KMS-11 (cell line): ENCODE results near the gene DUSP8.

Experiments
- H2AFZ ChIP-seq: fragments of 200-600 bp; sonication (generic); 2 replicates; pipeline ENCODE4 v1.6.1; 2016; ENCODE audit warnings: antibody characterized with exemption, mixed run types, low read depth
- H3K27ac ChIP-seq: fragments of 200-600 bp; sonication (generic); 2 replicates; pipeline ENCODE4 v1.6.1; 2016; ENCODE audit warnings: mild to moderate bottlenecking, mixed run types
- H3K27me3 ChIP-seq: fragments of 200-600 bp; sonication (generic); 2 replicates; pipeline ENCODE4 v1.6.1; 2017; ENCODE audit warnings: mild to moderate bottlenecking, low read depth, mixed run types, moderate library complexity; ENCODE audit not compliant: insufficient read depth
- H3K36me3 ChIP-seq: fragments of 200-600 bp; sonication (generic); 2 replicates; pipeline ENCODE4 v1.6.1; 2017; ENCODE audit warnings: mild to moderate bottlenecking, mixed run types; ENCODE audit not compliant: insufficient read depth
- H3K4me1 ChIP-seq: fragments of 200-600 bp; sonication (generic); 2 replicates; pipeline ENCODE4 v1.6.1; 2016; ENCODE audit warnings: mild to moderate bottlenecking, low read depth, mixed run types; ENCODE audit not compliant: poor library complexity, severe bottlenecking
- H3K4me2 ChIP-seq: fragments of 200-600 bp; sonication (generic); 2 replicates; pipeline ENCODE4 v1.7.0; 2016; ENCODE audit warnings: mild to moderate bottlenecking, mixed run types
- H3K4me3 ChIP-seq: fragments of 200-600 bp; sonication (generic); IDR thresholded peaks from 2 replicates; pipeline ENCODE4 v1.6.1; 2017; ENCODE audit warnings: low read depth, low read length, mixed read lengths; ENCODE audit not compliant: insufficient read depth
- H3K79me2 ChIP-seq: fragments of 200-600 bp; sonication (generic); 2 replicates; pipeline ENCODE4 v1.6.1; 2016; ENCODE audit warnings: low read depth, mixed run types; ENCODE audit not compliant: insufficient read depth
- H3K9ac ChIP-seq: fragments of 200-600 bp; sonication (generic); 2 replicates; pipeline ENCODE4 v1.6.1; 2016; ENCODE audit warnings: mild to moderate bottlenecking, mixed run types
- H4K20me1 ChIP-seq: fragments of 200-600 bp; sonication (generic); 2 replicates; pipeline ENCODE4 v1.6.1; 2016; ENCODE audit warnings: mild to moderate bottlenecking, mixed run types; ENCODE audit not compliant: insufficient read depth
- TF ChIP-seq, protein P1 (sequence below): fragments of 200-600 bp; sonication (generic); conservative IDR thresholded peaks from 2 replicates; pipeline ENCODE4 v1.6.1; 2017; ENCODE audit warnings: low read depth, mild to moderate bottlenecking, antibody characterized with exemption, low read length, moderate library complexity, mixed read lengths

The DUSP8 gene

DNA sequence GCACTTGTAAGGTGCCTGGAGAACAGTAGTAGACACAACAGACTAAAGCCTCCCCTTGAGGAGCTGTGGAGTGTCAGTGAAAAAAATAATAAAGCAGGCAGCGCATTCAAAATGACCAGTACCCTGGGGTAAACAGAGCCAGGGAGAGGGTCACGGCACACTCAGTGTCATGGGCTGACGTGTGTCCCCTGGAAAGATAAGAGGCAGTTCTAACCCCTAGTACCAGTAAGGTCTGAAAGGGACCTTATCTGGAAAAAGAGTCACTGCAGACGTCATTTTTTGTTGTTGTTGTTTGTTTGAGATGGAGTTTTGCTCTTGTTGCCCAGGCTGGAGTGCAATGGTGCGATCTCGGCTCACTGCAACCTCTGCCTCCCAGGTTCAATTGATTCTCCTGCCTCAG lies 32.0 kb downstream of the DUSP8 start:
- Histone ChIP-seq H3K36me3 (no peaks in the 10 kb centered on the region), H3K4me2 (no peak overlapping the region), H3K27ac (no peak overlapping the region), H3K79me2 (no peaks in the 10 kb centered on the region; the same call in 1 of the 2 replicates), H4K20me1 (no peaks in the 10 kb centered on the region), H3K4me1 (no peaks in the 10 kb centered on the region), H3K9ac (no peak overlapping the region), H3K27me3 (peaks cover 70% of the 10 kb centered on the region), H3K4me3 (no peak overlapping the region), H2AFZ (no peak overlapping the region)
- TF ChIP-seq, protein P1, sequence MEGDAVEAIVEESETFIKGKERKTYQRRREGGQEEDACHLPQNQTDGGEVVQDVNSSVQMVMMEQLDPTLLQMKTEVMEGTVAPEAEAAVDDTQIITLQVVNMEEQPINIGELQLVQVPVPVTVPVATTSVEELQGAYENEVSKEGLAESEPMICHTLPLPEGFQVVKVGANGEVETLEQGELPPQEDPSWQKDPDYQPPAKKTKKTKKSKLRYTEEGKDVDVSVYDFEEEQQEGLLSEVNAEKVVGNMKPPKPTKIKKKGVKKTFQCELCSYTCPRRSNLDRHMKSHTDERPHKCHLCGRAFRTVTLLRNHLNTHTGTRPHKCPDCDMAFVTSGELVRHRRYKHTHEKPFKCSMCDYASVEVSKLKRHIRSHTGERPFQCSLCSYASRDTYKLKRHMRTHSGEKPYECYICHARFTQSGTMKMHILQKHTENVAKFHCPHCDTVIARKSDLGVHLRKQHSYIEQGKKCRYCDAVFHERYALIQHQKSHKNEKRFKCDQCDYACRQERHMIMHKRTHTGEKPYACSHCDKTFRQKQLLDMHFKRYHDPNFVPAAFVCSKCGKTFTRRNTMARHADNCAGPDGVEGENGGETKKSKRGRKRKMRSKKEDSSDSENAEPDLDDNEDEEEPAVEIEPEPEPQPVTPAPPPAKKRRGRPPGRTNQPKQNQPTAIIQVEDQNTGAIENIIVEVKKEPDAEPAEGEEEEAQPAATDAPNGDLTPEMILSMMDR = no peak

DNA sequence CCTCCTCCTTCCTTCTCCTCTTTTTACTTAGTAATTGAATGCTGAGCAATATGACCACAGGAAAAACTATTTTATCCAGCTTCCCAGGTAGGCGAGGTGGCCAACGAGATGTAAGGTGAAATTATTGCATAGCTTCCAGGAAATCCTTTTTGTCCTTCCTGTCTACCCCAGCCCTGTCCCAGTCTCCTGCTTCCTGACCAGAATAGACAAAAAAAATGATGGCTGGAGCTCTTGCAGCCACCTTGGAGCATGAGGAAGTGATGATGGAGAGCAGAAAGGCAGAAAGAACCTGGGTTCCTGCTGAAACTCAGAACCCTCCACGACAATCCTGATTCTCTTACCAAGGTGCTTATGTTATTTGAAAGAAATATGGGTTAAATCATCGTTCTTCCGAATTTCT lies 33.9 kb downstream of the DUSP8 start:
- TF ChIP-seq, protein P1 = no peak
- Histone ChIP-seq H3K36me3 (no peaks in the 10 kb centered on the region), H3K27me3 (peaks cover 52% of the 10 kb centered on the region)

DNA sequence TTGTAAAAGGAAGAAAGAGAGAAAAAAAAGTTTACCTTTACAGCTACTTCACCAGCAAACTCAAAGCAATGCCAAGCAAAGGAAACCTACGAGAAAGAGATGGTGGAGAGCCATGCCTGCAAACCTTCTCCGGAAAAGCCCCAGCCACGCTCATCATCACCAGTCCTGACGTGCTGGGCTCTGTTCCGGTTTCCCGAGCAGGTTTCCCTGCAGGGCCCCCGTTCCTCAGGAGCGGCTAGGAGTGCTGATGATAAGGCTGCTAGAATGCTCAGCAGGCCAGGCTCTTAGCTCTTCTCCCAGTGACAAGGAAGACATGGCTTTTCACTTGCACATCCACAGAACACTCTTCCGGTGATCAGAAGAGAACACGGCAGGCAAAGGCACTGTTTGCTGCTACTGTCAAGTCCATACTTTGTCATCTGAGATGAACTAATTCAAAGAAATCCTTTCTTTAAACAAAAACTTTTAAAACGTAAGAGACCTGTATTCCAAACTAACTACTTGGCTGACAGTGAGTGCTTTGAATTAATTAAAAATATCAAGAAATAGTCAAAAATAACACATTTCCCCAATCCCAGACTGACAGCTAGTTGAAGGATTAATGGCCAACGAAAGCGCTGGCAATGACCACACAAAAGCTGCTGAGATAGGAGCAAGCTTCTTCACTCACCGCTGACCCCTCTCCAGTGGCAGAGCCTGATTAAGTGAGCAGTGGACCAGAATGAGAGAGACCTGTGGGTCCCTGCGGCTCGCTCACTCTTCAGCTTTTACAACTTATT lies 35.8 kb downstream of the DUSP8 start:
- no peaks in the 10 kb centered on the region for H4K20me1 ChIP-seq
- H3K27me3 ChIP-seq = peaks cover 35% of the 10 kb centered on the region
- H3K36me3 ChIP-seq = no peaks in the 10 kb centered on the region
- no peak overlapping the region for H3K4me3 ChIP-seq
- H3K27ac ChIP-seq = no peak overlapping the region
- no peak overlapping the region for H2AFZ ChIP-seq
- H3K9ac ChIP-seq = no peak overlapping the region
- TF ChIP-seq, protein P1 = no peak
- no peaks in the 10 kb centered on the region for H3K4me1 ChIP-seq
- H3K79me2 ChIP-seq = no peaks in the 10 kb centered on the region; the same call in 1 of the 2 replicates
- H3K4me2 ChIP-seq = no peak overlapping the region

More for the DNA sequence above, 33.9 kb downstream of the DUSP8 start:
- Histone ChIP-seq H3K4me3 (no peak overlapping the region), H3K9ac (no peak overlapping the region), H4K20me1 (no peaks in the 10 kb centered on the region), H3K79me2 (no peaks in the 10 kb centered on the region; the same call in 1 of the 2 replicates), H3K4me1 (no peaks in the 10 kb centered on the region), H3K4me2 (no peak overlapping the region), H3K27ac (no peak overlapping the region), H2AFZ (no peak overlapping the region)

DNA sequence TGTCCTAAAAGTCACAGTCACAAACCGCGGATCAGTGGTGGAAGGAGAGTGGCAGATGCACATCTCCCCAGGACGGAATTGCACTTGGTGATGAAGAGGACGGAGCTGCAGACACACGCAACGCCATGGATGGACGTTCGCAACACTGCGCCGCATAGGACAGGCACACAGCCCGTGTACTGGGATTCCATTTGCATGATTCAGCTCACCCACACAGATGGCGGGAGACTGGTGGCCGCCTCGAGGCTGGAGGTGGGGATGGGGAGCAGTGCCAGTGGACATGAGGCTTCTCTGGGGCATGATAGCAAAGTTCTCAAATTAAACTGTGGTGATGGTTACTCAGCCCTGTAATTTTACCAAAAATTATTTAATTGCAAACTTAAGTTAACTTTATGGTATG lies 37.4 kb downstream of the DUSP8 start:
- Histone ChIP-seq H4K20me1 (no peaks in the 10 kb centered on the region), H2AFZ (no peak overlapping the region)

More for the DNA sequence above, 37.4 kb downstream of the DUSP8 start:
- peaks cover 21% of the 10 kb centered on the region for H3K27me3 ChIP-seq
- no peak overlapping the region for H3K4me2 ChIP-seq
- no peaks in the 10 kb centered on the region; the same call in 1 of the 2 replicates for H3K79me2 ChIP-seq
- no peak overlapping the region for H3K9ac ChIP-seq
- TF ChIP-seq, protein P1 = no peak
- H3K27ac ChIP-seq = no peak overlapping the region
- no peaks in the 10 kb centered on the region for H3K4me1 ChIP-seq
- H3K36me3 ChIP-seq = no peaks in the 10 kb centered on the region
- H3K4me3 ChIP-seq = no peak overlapping the region
